Colon (tissue), 2 donors: Measurements from ENCODE around the gene YEATS2.
"Not testable (repeated sequence)": the region's sequence is repeated elsewhere in the genome, so short reads cannot be mapped to it uniquely, and the experiment has no call there.

Experiments used
- FAIRE-seq: peaks from 2 replicates; lab custom pipeline; 2012; peaks lifted over from hg19 to GRCh38; lab: Jason Lieb, UNC
- donor health status: control.
- donor health status: control.

The YEATS2 gene

DNA sequence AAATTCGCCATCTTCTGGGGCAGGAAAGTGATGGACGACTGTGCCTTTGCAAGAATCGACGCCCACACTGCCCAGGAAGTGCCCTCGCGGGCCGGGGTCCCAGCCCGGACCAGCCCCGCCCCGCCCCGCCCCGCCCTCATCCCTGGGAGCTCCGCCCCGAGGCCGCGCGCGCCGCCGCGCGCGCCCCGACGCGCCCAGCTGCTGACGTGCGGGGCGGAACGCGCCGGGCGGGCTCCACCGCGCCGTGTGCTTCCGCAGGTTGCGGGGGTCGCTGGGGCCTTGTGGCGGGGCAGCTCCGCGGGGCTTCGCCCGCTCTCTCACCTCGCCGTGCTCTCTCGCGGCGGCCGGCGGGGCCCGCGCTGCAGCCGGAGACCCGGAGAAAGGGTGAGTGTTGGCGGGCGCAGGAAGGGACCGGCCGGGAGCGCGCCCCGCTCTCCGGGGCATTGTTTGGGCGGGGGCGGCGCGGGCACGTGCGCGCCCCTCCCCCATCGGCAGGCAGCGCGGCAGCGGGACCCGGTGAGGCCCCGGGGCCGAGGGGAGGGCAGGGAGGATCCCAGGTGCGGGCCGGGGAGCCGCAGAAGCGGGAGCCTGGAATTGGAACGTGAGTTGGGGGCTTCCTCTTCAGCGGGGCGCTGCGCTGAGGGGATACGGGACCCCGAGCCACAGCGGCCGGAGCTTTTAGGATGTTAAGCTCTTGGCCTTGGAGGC, at the start of gene YEATS2:
Gene YEATS2 (plus strand): TSS at position 188 of the 708 bp plus-strand sequence. CDS start 17,366 bp downstream, outside the sequence.
- no peak for FAIRE-seq

DNA sequence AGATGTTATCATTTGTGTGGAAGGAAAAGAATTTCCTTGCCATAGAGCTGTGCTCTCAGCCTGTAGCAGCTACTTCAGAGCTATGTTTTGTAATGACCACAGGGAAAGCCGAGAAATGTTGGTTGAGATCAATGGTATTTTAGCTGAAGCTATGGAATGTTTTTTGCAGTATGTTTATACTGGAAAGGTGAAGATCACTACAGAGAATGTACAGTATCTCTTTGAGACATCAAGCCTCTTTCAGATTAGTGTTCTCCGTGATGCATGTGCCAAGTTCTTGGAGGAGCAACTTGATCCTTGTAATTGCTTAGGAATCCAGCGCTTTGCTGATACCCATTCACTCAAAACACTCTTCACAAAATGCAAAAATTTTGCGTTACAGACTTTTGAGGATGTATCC, 47.0 kb upstream of the YEATS2 start:
- FAIRE-seq, result no peak

DNA sequence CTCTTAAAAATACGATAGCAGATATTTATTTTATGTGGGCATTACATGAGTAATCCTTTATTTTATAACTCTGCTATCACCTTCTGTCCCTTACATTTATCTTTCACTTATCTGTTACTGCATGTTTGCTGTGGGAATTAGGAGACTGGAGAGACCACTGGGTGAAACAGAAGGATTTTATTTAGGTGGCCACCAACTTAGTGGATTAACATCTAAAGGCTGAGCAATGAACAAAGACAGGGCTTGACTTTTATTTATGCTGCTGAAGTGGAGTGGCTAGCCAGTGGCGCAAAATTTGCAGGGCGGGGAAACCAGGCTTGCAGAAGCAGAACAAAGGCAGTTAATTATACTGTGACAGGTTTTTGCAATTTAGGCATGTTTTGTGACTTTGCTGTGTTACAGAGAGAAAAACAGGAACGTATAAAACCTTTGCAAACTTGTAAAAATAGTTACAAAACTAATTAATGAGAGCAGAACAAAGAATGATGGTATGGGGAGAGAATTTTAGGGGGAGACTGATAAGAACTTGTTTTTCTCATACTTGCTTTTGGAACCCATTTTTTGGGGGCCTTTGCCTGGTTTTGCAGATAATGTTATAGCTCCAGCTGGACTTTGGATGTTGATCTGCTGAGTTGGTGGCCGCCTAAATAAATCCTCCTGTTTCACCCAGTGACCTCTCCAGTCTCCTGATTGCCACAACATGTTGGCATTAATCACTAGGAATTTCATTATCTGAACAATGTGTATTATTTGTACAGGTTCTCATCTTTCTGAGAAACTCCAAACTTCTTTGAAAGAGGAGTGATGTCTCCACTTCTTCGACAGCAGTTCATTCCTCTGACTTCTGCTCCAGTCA, 44.2 kb upstream of the YEATS2 start:
- no peak for FAIRE-seq

DNA sequence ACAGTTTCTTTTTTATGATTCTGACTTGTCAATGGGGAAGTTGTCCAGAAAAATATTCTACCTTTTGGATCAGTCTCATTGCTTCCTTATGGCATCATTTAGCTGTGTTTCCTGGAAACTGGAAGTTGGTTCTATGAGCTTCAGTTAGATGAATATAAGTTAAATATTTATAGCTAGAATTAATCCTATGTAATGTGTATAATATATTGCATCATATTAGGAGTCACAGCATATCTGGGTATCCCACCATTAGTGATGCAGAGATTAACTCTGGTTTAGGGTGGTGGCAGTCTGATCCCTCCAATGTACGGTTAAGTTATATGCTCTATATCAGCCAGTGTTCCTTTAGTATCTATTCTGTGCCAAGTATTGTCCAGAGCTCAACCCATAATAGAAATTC, 42.9 kb upstream of the YEATS2 start:
- FAIRE-seq, result no peak

DNA sequence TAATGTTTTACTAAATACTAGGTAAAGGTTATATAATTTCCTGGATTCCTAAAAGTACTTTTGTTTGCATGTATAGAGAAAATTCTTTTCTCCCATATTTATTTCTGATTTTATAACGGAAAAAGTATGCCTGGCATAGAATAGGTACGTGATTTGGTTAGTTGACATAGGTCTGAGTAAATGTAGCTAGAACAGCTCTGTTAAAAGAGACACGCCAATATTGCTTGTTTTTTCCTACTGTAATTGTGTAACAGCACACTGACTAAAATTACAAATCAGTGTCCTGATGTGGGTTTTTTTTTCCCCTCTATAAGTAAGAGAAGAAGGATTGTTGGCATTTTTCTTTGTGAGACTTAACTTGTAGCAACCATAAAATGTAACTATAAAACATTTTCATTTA, 35.5 kb upstream of the YEATS2 start:
- peak; percentile 24 for FAIRE-seq

DNA sequence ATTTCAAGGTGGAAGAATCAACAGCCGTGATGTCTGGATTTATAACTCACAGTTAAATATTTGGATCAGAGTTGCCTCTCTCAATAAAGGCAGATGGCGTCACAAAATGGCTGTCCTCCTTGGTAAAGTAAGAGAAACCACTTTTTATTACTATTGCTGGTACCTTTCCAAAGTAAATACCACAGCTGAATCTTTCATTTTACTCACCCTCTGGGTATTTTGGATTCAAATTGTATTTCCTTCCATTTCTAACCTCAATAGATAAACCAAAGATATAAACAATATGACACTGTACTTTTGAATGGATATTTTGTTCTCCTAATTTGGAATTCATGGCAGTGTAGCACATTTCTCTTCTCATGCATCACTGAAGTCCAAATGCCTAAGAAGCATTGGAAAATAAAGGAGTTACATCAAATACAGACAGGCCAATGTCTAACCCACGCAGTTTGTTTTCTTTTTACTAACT, 32.6 kb upstream of the YEATS2 start:
- FAIRE-seq, result no peak

DNA sequence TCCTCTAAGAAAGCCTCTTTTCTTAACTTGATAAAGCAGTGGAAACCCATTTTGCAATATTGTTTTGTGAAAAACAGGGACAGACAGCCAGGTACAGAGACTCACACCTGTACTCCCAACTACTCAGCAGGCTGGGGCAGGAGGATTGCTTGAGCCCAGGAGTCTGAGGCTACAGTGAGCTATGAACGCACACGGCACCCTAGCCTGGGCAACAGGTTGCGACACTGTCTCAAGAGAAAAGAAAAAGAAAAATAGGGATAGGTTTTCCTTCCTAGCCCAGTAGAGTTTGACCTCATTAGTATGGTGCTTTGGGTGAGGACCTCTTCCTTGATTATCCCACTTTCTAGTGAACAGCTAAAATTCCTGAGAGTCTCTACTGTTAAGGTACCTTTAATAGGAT, 17.5 kb upstream of the YEATS2 start:
- no peak for FAIRE-seq

DNA sequence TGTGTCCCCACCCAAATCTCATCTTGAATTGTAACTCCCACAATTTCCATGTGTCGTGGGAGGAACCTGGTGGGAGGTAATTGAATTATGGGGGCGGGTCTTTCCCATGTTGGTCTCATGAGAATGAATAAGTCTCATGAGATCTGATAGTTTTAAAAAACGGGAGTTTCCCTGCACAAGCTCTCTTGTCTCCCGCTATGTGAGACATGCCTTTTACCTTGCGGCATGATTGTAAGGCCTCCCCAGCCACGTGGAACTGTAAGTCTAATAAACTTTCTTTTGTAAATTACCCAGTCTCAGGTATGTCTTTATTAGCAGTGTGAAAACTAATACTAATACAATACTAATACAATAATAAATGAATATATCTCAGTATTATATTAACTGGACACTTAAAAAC, 9.9 kb upstream of the YEATS2 start:
- FAIRE-seq, result no peak

DNA sequence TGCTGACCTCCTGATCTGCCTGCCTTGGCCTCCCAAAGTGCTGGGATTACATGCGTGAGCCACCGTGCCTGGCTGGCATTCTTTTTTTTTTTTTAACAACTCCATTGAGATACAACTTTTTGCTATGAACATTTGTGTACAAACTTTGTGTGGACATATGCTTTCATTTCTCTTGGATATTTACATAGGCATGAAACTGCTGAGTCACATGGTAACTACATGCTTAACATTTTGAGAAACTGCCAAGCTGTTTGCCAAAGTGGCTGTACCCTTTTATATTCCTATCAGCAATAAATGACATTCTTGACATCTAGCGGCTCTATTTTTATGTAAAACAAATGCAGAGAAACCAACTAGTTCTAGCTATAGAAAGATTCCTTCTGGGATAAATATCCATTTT, 8.7 kb upstream of the YEATS2 start:
- FAIRE-seq, result no peak

DNA sequence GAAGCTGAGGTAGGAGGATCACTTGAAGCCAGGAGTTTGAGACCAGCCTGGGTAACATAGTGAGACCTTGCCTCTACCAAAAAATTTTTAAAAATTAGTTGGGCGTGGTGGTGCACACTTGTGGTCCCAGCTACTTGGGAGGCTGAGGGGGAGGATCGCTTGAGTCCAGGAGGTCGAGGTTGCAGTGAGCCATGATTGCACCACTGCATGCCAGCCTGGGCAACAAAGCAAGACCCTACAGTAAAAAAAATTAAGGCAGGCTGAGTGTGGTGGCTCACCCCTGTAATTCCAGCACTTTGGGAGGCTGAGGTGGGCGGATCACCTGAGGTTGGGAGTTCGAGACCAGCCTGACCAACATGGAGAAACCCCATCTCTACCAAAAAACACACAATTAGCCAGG, 8.0 kb upstream of the YEATS2 start:
- not testable (repeated sequence) for FAIRE-seq

DNA sequence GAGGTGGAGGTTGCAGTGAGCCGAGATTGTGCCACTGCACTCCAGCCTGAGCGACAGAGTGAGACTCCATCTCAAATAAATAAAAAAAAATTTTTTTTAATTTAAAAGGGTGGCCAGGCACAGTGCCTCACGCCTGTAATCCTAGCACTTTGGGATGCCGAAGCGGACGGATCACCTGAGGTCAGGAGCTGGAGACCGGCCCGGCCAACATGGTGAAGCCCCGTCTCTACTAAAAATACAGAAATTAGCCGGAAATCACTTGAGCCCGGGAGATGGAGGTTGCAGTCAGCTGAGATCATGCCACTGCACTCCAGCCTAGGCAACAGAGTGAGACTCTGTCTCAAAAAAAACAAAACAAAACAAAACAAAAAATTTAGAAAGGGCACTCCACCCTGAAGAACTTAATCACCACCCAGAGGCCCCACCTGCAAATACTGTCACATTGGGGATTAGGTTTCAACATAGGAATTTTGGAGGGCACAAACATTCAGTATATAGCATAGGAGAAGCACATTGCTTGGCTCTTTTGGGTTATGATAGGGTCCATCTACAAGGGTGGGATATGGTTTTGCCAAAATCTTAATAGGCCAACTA, 7.1 kb upstream of the YEATS2 start:
- no peak for FAIRE-seq

DNA sequence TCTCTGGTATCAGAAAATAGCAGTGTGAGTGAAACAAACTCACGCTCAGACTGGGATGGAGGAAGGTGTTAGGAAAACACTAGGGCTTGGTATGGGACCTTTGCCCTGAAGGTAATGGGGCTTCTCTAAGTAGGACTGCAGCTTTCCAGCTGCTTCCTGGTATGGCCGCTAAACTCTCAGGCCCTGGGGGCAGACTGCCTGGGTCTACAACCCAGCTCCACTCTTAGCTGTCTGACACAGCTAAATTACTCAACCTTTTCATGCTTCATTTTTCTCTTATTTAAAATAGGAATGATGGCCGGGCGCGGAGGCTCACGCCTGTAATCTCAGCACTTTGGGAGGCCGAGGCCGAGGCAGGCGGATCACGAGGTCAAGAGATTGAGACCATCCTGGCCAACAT, 5.2 kb upstream of the YEATS2 start:
- FAIRE-seq, result no peak

DNA sequence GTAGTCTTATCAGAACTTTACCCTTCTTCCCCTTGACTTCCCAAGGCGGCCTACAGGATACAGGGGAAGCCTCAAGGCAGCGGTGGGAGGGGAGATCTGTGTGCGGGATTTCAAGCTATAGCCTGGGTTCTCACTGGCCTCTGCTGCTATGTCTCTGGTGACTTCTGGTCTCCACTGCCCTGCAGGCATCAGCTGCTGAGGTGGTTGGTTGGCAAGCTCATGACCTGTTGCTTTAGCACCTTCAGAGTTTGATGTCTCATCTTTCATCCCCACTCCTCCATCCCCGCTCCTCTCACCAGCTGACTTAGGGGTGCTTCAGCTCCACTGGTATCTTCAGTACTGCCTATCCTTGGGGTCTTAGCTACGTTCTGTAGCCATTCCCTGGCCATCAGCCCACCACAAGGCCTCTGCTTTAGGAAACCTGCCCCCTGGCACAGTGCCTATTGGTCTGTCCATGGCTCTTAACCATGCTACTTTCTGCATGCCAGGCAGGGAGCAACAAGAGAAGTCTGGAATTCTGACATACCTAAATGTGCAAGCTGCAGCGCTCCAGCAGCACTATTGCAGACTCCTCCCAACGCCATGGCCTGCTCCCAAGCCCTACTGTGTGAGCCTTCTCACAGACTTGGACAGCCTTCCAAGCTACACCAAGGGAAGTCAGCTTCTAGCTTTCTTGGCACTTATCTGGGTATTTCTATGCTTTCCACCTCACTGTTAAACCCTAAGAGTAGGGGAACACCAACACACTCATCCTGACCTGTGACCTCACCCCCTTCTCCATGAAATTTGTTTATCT, 1.8 kb upstream of the YEATS2 start:
- no peak for FAIRE-seq

DNA sequence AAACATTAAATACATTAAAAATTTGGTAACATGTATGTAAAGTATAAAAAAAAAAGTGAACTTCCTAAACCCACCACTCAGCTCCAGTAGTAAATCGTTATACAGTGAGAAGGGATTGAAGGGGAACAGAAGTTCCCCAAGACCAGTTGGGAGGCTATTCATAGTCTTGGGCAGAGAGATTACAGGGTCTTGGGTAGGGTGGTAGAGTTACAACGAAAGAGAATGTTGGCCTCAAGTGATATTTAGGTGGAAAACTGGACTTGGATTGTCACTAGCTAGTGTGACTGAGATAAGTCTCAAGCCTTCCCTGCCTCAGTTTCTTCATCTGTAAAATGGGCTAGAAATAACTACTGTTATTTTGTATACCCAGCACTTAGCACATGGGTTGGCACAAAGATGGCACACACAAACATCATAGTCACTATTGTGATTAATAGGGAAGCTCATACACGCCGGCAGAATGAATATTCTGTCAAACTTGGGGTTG, 431 bp upstream of the YEATS2 start:
- FAIRE-seq, result no peak

DNA sequence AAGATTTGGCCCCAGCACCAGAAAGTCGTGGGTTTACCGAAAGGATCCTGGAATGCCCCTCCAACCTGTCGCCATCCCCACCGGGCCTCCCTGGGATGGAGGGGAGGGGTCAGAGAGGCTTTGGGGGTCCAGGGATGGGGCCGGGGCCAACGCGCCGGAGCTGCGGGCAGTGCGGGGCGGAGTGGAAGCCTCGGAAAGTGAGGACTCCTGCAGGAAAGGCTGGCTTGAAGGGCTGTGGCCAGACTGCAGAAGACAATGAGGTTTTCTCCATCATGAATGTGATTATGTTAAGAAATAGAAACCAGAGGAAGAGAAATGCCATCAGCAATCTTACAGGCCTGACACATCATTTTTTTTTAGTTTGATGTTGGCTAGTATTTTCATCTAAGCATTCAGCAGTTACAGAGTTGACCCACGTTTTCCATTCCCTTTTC, 738 bp downstream of the YEATS2 start:
- no peak for FAIRE-seq

DNA sequence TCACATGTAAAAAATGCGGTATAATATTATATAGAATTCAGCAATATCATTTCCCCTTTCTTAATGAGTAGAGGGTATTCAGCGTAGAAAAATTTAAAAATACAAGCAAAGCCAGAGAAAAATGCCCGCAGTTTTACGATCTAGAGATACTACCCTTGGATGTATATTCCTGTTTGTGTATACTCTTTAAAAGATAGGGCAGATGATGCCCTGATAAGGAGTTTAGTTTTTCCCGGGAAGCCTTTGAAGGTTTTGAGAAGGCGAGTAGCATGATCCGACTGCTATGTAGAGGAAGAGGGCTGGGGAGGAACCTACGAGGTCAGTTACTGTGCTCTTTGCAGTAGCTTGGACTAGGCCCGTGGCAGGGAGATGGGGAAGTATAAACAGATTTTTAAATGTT, 1.2 kb downstream of the YEATS2 start:
- FAIRE-seq, result no peak

DNA sequence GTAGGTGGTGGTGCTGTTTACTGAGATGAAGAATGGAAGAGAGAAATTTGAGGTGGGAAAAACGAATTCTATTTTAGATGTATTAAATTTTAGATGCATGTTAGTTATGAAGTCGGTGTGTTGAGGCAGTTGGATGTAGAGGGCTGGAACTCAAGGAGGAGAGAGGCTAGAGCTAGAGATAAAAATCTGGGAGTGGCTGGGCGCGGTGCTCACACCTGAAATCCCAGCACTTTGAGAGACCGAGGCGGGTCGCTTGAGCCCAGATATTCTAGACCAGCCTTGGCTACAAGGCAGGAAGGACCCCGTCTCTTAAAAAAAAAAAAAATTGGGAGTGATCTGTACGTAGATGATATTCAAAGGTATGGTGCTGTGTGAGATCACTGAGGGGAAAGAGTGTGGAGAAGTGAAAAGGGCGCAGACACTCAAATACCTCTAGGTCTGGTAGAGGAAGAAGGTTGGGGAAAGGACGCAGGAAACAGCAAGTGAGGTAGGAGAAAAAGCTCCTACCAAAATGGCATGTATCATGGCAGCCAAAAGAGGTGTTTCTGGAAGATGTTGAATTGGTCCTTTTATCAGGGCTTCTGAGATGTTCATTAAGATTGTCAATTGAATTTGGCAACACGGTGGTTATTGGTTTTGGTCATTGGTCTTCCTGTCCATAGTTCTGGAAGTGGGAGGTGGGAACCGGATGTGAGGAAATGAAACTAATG, 1.8 kb downstream of the YEATS2 start:
- FAIRE-seq, result no peak

DNA sequence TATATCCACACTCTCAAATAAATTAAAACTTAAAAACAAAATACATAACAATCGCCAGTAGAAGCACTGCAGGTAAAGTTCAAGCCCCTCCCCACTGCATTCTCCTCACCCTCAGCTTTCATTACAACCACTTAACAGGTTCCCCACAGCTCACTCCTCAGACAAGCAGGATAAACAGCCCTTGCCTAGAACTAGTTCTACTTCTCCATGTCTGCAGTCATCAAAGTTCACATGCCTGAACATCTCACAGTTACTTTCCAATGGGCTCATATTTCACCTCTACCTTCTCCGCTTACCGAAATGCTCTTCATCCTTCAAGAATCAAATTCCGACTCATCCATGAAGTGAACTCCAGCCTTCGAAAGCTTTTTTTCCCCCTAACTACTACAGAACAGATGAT, 4.1 kb downstream of the YEATS2 start:
- no peak for FAIRE-seq

DNA sequence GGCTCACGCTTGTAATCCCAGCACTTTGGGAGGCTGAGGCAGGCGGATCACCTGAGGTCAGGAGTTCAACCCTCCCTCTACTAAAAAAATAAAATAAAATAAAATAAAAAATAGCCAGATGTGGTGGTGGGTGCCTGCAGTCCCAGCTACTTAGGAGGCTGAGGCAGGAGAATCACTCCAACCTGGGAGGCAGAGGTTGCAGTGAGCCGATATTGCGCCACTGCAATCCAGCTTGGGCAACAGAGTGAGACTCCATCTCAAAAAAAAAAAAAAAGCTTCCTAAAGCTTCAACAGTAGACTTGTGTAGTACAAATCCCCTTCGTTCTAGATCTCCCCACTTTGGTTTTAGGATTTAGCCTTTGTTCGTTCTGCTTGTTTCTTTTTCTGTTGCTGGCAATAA, 6.3 kb downstream of the YEATS2 start:
- not testable (repeated sequence) for FAIRE-seq

DNA sequence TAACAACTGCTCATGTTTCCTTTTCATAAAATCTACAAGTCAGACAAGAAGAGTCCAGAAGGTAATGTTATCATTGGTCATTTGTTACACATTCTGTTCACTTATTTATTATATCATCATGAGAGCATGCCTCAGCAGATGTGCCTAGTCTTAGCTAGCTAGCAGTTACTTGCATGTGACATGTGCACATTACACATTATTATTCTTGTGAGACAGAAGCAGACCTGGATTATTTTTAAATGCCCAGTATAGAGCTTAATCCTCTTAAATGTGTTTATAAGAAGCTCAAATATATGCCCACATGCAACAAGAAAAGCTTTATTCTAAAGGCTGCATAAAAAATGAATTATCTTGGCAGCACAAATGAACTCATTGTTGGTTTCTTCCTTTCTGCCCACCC, 12.6 kb downstream of the YEATS2 start:
- no peak for FAIRE-seq

DNA sequence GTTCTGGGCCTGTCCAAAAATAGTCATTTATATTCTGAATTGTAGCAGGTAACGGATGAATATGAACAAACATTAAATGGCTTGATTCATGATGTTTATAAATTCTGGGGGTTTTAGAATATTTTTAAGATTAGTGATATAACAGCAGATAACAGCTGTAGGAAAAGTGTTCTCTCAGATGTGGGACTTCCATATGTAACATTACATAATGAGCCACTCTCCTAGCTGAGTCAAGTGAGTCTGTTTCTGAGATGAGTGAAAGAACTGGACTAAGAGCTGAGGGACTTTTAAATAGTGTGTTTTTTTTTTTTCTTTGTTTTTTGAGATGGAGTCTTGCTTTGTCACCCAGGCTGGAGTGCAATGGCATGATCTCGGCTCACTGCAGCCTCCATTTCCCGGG, 13.9 kb downstream of the YEATS2 start:
- FAIRE-seq, result no peak
